ENCODE results near the gene NSMCE1. TPM values are rescaled to one million over a fixed set of nuclear protein-coding genes. Genes with fewer than 3 reads are reported as not detected.

Gene NSMCE1
- total and polyA plus RNA-seq, 2 donors (not counting 1 experiment from before 2014, with no cell fraction given), result 29.0 to 61.9 TPM

- Histone ChIP-seq H3K9me3 (ENCODE audit: control extremely low read depth in 1 of 3, control insufficient read depth in 2 of 3, insufficient read depth in 1 of 3, low read length in 2 of 3) (no peaks in the 10 kb centered on the region), H3K4me1 (ENCODE audit: control insufficient read depth in 2 of 2, insufficient read depth in 2 of 2, low read length in 2 of 2) (peaks cover 83 to 94% of the 10 kb centered on the region in 2 donors), H2AFZ (ENCODE audit: insufficient read depth, low read depth, low read length, poor library complexity, severe bottlenecking) (peak overlapping the region; percentile 39), H3K36me3 (replicated peaks in 1 of 2; ENCODE audit: control extremely low read depth in 1 of 2, control insufficient read depth in 1 of 2, extremely low read depth in 1 of 2, insufficient read depth in 2 of 2, low read length in 1 of 2) (peaks cover 0 to 15% of the 10 kb centered on the region in 2 experiments), H4K20me1 (ENCODE audit: control insufficient read depth, insufficient read depth, low read length, poor library complexity, severe bottlenecking) (no peaks in the 10 kb centered on the region), H3K4me3 (ENCODE audit: control extremely low read depth in 1 of 5, extremely low read depth in 1 of 5, insufficient read depth in 1 of 5, low read depth in 2 of 5, low read length in 4 of 5) (peak overlapping the region; percentile 8 to 48 (median 32)), H3K4me2 (replicated peaks; ENCODE audit: low read depth, low read length, poor library complexity, severe bottlenecking) (peak overlapping the region; percentile 75), H3K27me3 (replicated peaks in 1 of 4; ENCODE audit: control extremely low read depth in 1 of 4, control insufficient read depth in 3 of 4, insufficient read depth in 4 of 4, low read length in 3 of 4) (no peaks in the 10 kb centered on the region), H3K27ac (ENCODE audit: low read length in 2 of 2) (peak overlapping the region; percentile 91 to 92), H3K9ac (ENCODE audit: low read length) (peak overlapping the region; percentile 21), H3K79me2 (ENCODE audit: control insufficient read depth, insufficient read depth, low read length) (peaks cover 31% of the 10 kb centered on the region)
- Mint-ChIP-seq H3K9me3 (ENCODE audit: insufficient read depth) (no peaks in the 10 kb centered on the region), H3K27ac (peak overlapping the region; percentile 93), H3K4me1 (peaks cover 85% of the 10 kb centered on the region), H3K4me3 (peak overlapping the region; percentile 81), H3K27me3 (no peaks in the 10 kb centered on the region)
- ATAC-seq (ENCODE audit: low read depth) (peak; percentile 13), DNase-seq (peak; percentile 77)
- ChIA-PET CTCF (interaction anchor here (0.5 to 10.0 kb wide), 50 partner anchors 8 to 224 kb away, joined by 3 to 172 read pairs (median 8); partner anchors contain the start of genes IL21R and KDM8), POLR2A (interaction anchor here (0.7 to 2.1 kb wide), 11 partner anchors 19 to 133 kb away, joined by 3 to 16 read pairs (median 6); partner anchors contain the start of genes KDM8 and NSMCE1)
- WGBS (ENCODE audit: insufficient coverage), result 27% methylated on average over 19 of the region's 23 CpGs
- no peak for TF ChIP-seq EZH2 (IDR thresholded peaks at IDR 0.05; ENCODE audit: borderline replicate concordance, insufficient read depth, low read depth, low read length, poor library complexity, severe bottlenecking)
- peak; percentile 85 for TF ChIP-seq CTCF (IDR thresholded peaks at IDR 0.05)
- intact Hi-C loops (cut with micrococcal nuclease), result loop anchor here (1.0 kb wide), 4 partner anchors 80 to 222 kb away; partner anchors contain the start of gene IL21R
These were observed 33.3 kb downstream of the NSMCE1 start for GRCh38 chr16:27235055-27235937.

Measured in B cell (primary cell).